NOMO-1 (cell line): Measurements from ENCODE around the gene ITGB3.
A peak's percentile ranks its signal among the peaks of the same experiment; 100 is the strongest.

Experiments used
- DNase-seq, 2 experiments: peaks; one replicate each; lab custom pipeline; 2025; ENCODE audit not compliant: unreplicated experiment in 2 of 2; lab: John Stamatoyannopoulos, UW

The ITGB3 gene

DNA sequence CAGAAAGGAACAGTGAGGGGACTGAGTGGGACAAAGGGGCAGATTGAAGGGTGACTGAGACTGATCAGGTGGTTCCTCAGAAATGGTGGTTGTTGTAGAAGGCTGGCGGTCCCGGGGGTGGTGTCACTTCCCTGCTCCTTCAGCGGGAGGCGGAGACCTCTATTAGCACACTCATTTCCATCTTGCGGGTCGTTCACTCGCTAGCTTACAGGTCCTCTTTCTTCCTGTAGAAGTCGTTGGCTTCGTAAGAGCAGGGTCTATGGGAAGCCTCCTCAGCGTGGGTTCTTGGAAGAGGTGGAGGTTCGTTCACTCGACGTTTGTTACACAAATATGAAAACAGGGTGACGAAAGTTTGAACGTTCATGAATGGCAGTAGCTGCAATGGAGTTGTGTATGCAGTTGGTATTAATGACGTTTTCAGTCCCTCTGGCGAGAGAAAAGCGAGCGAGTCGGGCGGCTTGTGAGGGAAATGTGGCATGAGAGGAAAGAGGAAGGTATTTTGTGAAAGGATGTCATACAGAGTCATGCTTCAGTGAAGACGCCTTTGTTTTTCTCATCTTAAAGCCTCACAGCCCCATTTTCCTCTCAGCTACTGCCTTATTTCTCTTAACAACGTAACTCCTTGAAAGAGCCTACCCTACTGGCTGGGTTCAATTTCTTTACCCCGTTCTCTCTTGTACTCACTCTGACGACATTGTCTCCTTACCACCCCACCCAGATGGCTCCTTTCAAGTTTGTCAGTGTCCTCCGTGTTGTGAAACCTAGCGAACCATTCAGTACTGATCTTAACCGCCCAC is 70.8 kb downstream of the ITGB3 start:
- peak; percentile 60 to 81 for DNase-seq

DNA sequence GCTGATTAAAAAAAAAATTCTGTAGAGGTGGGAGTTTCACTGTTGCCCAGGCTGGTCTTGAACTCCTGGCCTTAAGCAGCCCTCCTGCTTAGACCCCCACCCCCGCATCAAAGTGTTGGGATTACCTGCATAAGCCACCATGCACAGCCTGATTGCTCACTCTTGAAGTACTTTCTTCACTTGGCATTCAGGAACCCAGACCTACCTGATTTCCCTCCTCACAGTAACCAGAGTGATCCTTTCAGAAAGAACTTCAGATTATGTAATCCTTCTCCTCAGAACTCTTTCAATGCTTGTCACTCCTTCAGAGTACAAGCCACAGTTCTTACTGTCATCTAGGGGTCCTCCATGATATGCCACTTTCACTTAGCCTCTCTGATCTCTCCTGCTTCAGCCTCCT is 71.5 kb downstream of the ITGB3 start:
- peak in 1 of 2 experiments; percentile 29 for DNase-seq

DNA sequence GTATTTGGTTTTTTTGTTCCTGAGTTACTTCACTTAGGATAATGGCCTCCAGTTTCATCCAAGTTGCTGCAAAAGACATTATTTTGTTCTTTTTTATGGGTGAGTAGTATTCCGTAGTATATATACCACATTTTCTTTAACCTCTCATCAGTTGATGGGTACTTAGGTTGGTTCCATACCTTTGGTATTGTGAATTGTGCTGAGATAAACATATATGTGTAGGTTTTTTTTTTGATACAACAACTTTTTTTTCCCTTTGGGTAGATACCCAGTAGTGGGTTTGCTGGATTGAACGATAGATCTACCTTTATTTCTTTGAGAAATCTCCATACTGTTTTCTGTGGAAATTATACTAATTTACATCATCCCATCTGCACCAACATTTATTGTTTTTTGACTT is 76.9 kb downstream of the ITGB3 start:
- no peak for DNase-seq

- DNase-seq = no peak
Measured at GRCh38 chr17:47332287-47332686, 78.7 kb downstream of the ITGB3 start.

DNA sequence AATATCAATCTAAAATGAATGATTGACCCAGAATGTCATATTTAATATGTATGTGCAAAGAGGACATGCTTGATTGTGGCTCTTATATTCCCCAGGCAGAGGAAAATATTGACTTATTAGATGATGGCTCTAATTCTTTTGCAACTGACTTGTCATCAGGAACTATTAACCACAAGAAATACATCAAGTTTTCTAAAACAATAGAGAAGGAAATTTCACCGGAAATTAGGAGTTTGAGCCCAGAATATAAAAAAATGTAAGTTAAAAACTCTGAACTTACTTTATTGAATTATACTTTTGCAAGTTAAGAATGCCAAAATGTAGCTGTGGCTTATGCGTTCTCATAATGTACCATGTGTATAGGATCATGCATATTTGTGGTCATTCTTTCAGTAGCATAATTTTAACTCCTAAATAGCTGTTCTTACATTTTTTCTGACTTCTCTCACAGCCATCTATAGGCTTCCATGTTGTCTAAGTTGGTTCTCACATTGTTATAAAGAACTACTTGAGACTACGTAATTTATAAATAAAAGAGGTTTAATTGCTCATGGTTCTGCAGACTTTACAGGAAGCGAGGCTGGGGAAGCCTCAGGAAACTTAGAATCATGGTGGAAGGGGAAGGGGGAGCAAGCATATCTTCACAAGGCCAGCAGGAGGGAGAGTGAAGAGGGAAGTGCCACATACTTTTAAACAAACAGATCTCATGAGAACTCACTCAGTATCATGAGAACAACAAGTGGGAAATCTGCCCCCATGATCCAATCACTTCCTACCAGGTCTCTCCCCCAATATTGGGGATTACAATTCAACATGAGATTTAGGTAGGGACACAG is 81.7 kb downstream of the ITGB3 start:
- no peak for DNase-seq

- DNase-seq = no peak
Measured at GRCh38 chr17:47338026-47338425, 84.4 kb downstream of the ITGB3 start.

- DNase-seq = no peak
Measured at GRCh38 chr17:47352848-47353247, 99.2 kb downstream of the ITGB3 start.

GRCh38 chr17:47358652-47359051 is 105.0 kb downstream of the ITGB3 start:
- no peak for DNase-seq
